Activated gamma-delta T cell treated with anti-CD3 and anti-CD28 coated beads, Interleukin-2, amount 50 U/mL, for 16 hours (primary cell): ENCODE data around the gene CLCNKA.
A peak's percentile ranks its signal among the peaks of the same experiment; 100 is the strongest.

Experiments
- DNase-seq: peaks from one replicate; pipeline ENCODE4 v3.0.0-alpha.2; 2020; ENCODE audit warnings: low read depth

CLCNKA gene

GRCh38 chr1:16078925-16079656, 57.3 kb downstream of the CLCNKA start:
- peak; percentile 65 for DNase-seq

- DNase-seq, result no peak
These were observed 58.8 kb downstream of the CLCNKA start for GRCh38 chr1:16080422-16081150.

- no peak for DNase-seq
These were observed 59.8 kb downstream of the CLCNKA start for GRCh38 chr1:16081636-16082035.

GRCh38 chr1:16082283-16083038, 60.6 kb downstream of the CLCNKA start:
- peak; percentile 33 for DNase-seq

GRCh38 chr1:16083486-16083885, 61.6 kb downstream of the CLCNKA start:
- no peak for DNase-seq
